Frontal cortex (tissue), 4 donors: Measurements from ENCODE around the gene RRP8. TPM values are rescaled to one million over a fixed set of nuclear protein-coding genes. Genes with fewer than 3 reads are reported as not detected.

Experiments
- DNase-seq, 2 donors: peaks; one replicate each; pipeline ENCODE4 v3.0.0; 2012; ENCODE audit warnings: low spot score in 2 of 2
- FAIRE-seq: peaks from 2 replicates; lab custom pipeline; 2012; peaks lifted over from hg19 to GRCh38; lab: Jason Lieb, UNC
- total RNA-seq: library from RNA; depleted of rRNA; stranded (reverse); fragments of >200 nt; gene quantifications from one replicate; pipeline ENCODE4 v1.2.3, GENCODE V29; 2014
- donor health status: control.
- donor health status: control.
- donor health status: control.

The RRP8 gene
- total RNA-seq, 1 donor from 2014 or later = 11.4 TPM

- DNase-seq (peak; percentile 37 to 74), FAIRE-seq (peak; percentile 43)
These were observed 26.7 kb downstream of the RRP8 start for GRCh38 chr11:6576471-6577373.

GRCh38 chr11:6574816-6575715 is 28.4 kb downstream of the RRP8 start:
- no peak for DNase-seq
- no peak for FAIRE-seq

DNA sequence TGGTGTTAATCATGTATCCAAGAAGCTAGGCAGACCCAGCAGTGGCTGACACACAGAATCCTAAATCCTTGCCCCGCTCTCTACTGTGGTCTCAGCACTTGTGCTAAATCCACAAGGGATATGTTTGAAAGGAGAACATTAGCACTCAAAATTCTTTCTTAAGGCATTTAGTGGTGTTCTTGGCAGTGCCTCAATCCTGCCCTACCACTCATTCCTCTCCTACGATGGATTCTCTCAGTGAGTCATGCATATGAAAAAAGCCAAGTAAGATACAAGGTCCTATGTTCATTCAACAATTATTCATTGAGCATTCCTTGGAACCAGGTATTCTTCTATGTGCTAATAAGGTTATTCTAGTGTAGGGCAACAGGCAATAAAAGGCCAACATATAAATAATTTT is 31.2 kb downstream of the RRP8 start:
- no peak for FAIRE-seq
- DNase-seq = no peak

DNA sequence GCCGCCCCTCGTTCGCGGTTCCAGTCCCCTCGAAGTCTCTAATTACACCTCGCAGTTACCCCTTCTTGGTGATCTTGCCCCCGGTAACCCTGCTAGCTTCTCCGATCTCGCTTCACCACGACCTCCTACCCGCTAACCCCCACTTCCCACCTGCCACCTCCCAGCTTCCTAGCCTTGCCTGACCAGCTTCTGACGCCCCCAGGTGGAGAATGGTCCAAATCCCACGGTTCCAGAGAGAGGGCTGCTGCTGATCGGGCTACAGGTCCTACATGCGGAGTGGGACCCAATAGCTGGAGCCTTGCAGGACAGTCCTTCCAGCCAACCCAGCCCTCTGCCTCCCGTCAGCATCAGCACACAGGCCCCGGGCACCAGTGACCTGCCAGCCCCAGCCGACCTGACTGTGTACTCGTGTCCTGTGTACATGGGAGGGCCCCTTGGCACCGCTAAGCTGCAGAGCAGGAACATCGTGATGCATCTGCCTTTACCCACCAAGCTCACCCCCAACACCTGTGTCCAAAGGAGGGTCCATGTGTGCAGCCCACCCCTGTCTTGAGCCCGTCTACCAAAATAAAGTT is 31.9 kb downstream of the RRP8 start:
- DNase-seq = no peak
- FAIRE-seq = no peak

- no peak for FAIRE-seq
These were observed 32.6 kb downstream of the RRP8 start for GRCh38 chr11:6570691-6571427.

DNA sequence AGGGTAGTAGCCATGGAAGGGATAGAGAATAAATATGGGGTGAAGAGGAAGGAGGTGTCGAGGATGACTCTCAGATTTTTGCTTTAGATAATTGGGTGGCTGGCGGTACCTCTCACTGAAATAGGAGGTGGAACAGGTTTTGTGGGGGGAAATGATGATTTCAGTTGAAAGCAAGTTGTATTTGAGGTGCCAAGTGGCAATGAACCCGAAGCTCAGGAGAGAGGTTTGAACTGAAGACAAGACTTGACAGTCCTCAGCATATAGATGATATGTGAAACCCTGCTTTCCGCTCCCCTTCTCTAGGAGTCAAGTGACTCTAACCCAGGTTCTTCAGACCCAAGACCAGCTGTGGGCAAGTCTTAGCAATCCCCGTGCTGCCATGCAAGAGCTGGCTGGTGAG is 33.7 kb downstream of the RRP8 start:
- no peak for FAIRE-seq
- DNase-seq = no peak

More at GRCh38 chr11:6570691-6571427, 32.6 kb downstream of the RRP8 start:
- no peak for DNase-seq

GRCh38 chr11:6568191-6568918 is 35.1 kb downstream of the RRP8 start:
- FAIRE-seq (no peak), DNase-seq (peak; percentile 58 to 64)

DNA sequence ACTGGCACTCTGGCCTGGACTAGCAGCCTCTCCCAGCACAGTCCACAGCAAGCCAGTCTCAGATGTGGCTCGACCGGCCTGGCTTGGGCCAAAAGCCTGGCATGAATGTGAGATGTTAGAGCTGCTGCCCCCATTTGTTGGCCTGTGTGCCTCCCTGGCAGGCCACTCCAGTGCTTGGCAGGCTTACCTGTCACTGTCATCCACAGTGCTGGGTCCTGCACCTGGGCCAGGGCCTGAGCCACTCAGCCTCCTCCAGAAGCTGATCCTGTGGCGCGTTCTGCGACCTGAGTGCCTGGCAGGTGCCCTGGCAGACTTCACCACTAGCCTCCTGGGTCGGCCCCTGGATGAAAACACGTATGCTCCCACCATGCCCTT is 36.1 kb downstream of the RRP8 start:
- no peak for DNase-seq
- FAIRE-seq = no peak

- no peak for FAIRE-seq
These were observed 36.6 kb downstream of the RRP8 start for GRCh38 chr11:6566704-6567370.

GRCh38 chr11:6565988-6566703 is 37.3 kb downstream of the RRP8 start:
- FAIRE-seq (no peak), DNase-seq (no peak)

More at GRCh38 chr11:6566704-6567370, 36.6 kb downstream of the RRP8 start:
- no peak for DNase-seq

- DNase-seq (no peak), FAIRE-seq (no peak)
These were observed 38.1 kb downstream of the RRP8 start for GRCh38 chr11:6565325-6565724.

DNA sequence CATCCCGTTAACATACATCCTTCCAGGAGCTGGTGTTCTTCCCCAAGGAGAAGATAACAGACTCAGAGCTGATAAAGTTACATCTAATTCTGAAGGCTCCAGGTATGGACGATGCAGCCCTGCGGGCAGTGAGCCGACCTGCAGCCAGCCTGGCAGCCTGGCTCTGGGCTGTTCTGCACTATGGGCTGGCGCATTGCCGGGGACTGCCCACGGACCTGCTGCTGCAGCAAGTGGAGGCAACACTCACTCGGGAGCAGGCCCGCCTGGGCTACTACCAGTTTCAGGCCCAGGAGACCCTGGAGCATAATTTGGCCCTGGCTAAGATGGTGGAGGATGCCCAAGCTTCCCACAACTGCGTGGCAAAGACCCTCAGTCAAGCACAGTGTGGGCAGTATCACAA is 39.7 kb downstream of the RRP8 start:
- no peak for FAIRE-seq
- DNase-seq = no peak

DNA sequence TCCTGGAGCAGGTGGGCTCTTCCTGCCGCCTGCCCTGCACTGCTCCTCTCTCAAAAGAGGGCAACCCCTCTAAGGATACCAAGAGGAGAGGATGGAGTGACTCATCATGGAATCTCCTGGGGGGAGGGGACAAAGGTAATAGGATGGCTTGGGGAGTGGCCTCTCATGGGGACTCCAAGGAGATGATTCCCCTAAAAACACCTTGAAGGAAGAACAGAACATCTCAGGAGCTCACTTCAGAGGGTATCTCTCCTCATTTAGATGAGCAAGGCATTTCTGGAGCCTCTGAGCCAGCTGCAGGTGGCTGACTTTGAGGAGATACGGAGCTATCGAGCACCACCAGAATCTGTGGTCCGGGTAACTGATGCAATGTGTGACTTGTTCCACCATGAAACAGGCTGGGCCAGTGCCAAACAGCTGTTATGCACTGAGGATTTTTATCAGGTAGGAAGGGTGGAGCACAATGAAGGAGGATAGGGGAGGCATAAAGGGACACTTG is 40.2 kb downstream of the RRP8 start:
- FAIRE-seq = no peak
- no peak for DNase-seq

GRCh38 chr11:6561288-6561687 is 42.1 kb downstream of the RRP8 start:
- no peak for FAIRE-seq
- DNase-seq = no peak

- FAIRE-seq = no peak
- DNase-seq = no peak
These were observed 44.0 kb downstream of the RRP8 start for GRCh38 chr11:6559369-6559768.

GRCh38 chr11:6557761-6558674 is 45.4 kb downstream of the RRP8 start:
- no peak for DNase-seq
- no peak for FAIRE-seq

DNA sequence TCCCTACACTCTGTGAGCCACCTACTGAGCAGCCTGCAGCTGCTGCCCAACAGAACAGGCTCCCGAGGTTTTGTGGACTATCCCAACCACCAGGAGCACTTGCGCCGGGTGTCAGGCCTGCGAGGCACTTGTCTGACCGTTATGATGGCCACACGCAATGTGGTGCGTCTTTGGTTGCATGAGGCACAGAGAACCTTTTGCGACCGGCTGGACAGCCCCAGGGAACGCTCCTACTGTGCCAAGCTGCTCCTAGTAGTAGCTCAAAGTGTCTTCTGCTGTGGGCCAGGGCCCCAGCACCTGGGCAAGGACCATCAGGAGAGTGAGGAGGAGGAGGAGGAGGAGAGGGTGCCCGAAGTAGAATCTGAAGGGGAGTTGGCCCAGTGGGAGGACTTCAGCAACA is 46.4 kb downstream of the RRP8 start:
- no peak for FAIRE-seq
- no peak for DNase-seq
